ENCODE measurements around the gene RIT2.

The RIT2 gene

GRCh38 chr18:42756214-42756613 is 359.3 kb downstream of the RIT2 start:
- Histone ChIP-seq H4K91ac (ENCODE audit: low read length) (no peak overlapping the region), H2AK5ac (ENCODE audit: low read length, severe bottlenecking) (no peak overlapping the region), H3K23ac (ENCODE audit: low read length in 2 of 2) (no peak overlapping the region), H3K9me3 (ENCODE audit: control insufficient read depth, low read length) (no peaks in the 10 kb centered on the region), H3K36me3 (ENCODE audit: control insufficient read depth in 1 of 2, insufficient read depth in 2 of 2, low read depth in 1 of 2, low read length in 2 of 2) (no peaks in the 10 kb centered on the region), H2AFZ (ENCODE audit: low read depth, low read length) (no peak overlapping the region), H3K18ac (ENCODE audit: low read depth in 1 of 2, low read length in 2 of 2) (no peak overlapping the region), H3K27ac (ENCODE audit: low read length, poor library complexity, severe bottlenecking) (no peak overlapping the region), H3K27me3 (ENCODE audit: control insufficient read depth in 1 of 2, insufficient read depth in 1 of 2, low read length in 2 of 2) (no peaks in the 10 kb centered on the region), H4K8ac (ENCODE audit: low read length) (no peak overlapping the region), H2BK12ac (ENCODE audit: low read length in 2 of 2) (no peak overlapping the region), H3K9ac (ENCODE audit: low read length) (no peak overlapping the region), H2BK120ac (ENCODE audit: low read depth, low read length) (no peak overlapping the region), H3K4me3 (ENCODE audit: insufficient read depth in 1 of 2, low read depth in 1 of 2, low read length in 2 of 2) (no peak overlapping the region), H2BK5ac (ENCODE audit: low read depth, low read length, poor library complexity, severe bottlenecking) (no peak overlapping the region), H2BK15ac (ENCODE audit: low read depth, poor library complexity, severe bottlenecking) (no peak overlapping the region), H3K4ac (ENCODE audit: low read depth in 1 of 2, low read length in 2 of 2) (no peak overlapping the region), H3K14ac (ENCODE audit: low read length in 2 of 2) (no peak overlapping the region), H3K79me1 (replicated peaks; ENCODE audit: low read length, poor library complexity, severe bottlenecking) (no peaks in the 10 kb centered on the region), H3K4me1 (ENCODE audit: control insufficient read depth, insufficient read depth, low read depth, low read length) (no peaks in the 10 kb centered on the region), H3K4me2 (ENCODE audit: low read length, poor library complexity, severe bottlenecking) (no peak overlapping the region)
- WGBS = 91% methylated on average over 3 of the region's 3 CpGs
- no peak for DNase-seq

- no peak overlapping the region for H4K8ac ChIP-seq (ENCODE audit: low read length)
- H3K9me3 ChIP-seq (ENCODE audit: control insufficient read depth, low read length) = no peaks in the 10 kb centered on the region
- H3K23ac ChIP-seq (ENCODE audit: low read length in 2 of 2) = peak overlapping the region in 1 of 2 experiments; percentile 69
- no peak overlapping the region for H2AK5ac ChIP-seq (ENCODE audit: low read length, severe bottlenecking)
- no peak overlapping the region for H2AFZ ChIP-seq (ENCODE audit: low read depth, low read length)
- peak overlapping the region in 1 of 2 experiments; percentile 80 for H3K18ac ChIP-seq (ENCODE audit: low read depth in 1 of 2, low read length in 2 of 2)
- H4K91ac ChIP-seq (ENCODE audit: low read length) = no peak overlapping the region
- no peaks in the 10 kb centered on the region for H3K4me1 ChIP-seq (ENCODE audit: control insufficient read depth, insufficient read depth, low read depth, low read length)
- H3K14ac ChIP-seq (ENCODE audit: low read length in 2 of 2) = no peak overlapping the region
- H2BK120ac ChIP-seq (ENCODE audit: low read depth, low read length) = no peak overlapping the region
- no peak overlapping the region for H3K4me2 ChIP-seq (ENCODE audit: low read length, poor library complexity, severe bottlenecking)
- H3K4ac ChIP-seq (ENCODE audit: low read depth in 1 of 2, low read length in 2 of 2) = no peak overlapping the region
- no peaks in the 10 kb centered on the region for H3K36me3 ChIP-seq (ENCODE audit: control insufficient read depth in 1 of 2, insufficient read depth in 2 of 2, low read depth in 1 of 2, low read length in 2 of 2)
- H2BK15ac ChIP-seq (ENCODE audit: low read depth, poor library complexity, severe bottlenecking) = no peak overlapping the region
- no peaks in the 10 kb centered on the region for H3K27me3 ChIP-seq (ENCODE audit: control insufficient read depth in 1 of 2, insufficient read depth in 1 of 2, low read length in 2 of 2)
- H3K27ac ChIP-seq (ENCODE audit: low read length, poor library complexity, severe bottlenecking) = no peak overlapping the region
- no peak for DNase-seq
- H3K9ac ChIP-seq (ENCODE audit: low read length) = no peak overlapping the region
- no peak overlapping the region for H3K4me3 ChIP-seq (ENCODE audit: insufficient read depth in 1 of 2, low read depth in 1 of 2, low read length in 2 of 2)
- H2BK12ac ChIP-seq (ENCODE audit: low read length in 2 of 2) = peak overlapping the region in 1 of 2 experiments; percentile 78
- no peaks in the 10 kb centered on the region for H3K79me1 ChIP-seq (replicated peaks; ENCODE audit: low read length, poor library complexity, severe bottlenecking)
- WGBS = over 99% methylated on average over 3 of the region's 4 CpGs
- no peak overlapping the region for H2BK5ac ChIP-seq (ENCODE audit: low read depth, low read length, poor library complexity, severe bottlenecking)
Observed at GRCh38 chr18:42752916-42753315, 362.6 kb downstream of the RIT2 start.

- Histone ChIP-seq H3K9me3 (ENCODE audit: control insufficient read depth, low read length) (no peaks in the 10 kb centered on the region), H3K14ac (ENCODE audit: low read length in 2 of 2) (no peak overlapping the region), H3K36me3 (ENCODE audit: control insufficient read depth in 1 of 2, insufficient read depth in 2 of 2, low read depth in 1 of 2, low read length in 2 of 2) (no peaks in the 10 kb centered on the region), H3K4me3 (ENCODE audit: insufficient read depth in 1 of 2, low read depth in 1 of 2, low read length in 2 of 2) (no peak overlapping the region), H3K23ac (ENCODE audit: low read length in 2 of 2) (no peak overlapping the region), H2BK12ac (ENCODE audit: low read length in 2 of 2) (no peak overlapping the region), H3K27me3 (ENCODE audit: control insufficient read depth in 1 of 2, insufficient read depth in 1 of 2, low read length in 2 of 2) (no peaks in the 10 kb centered on the region), H3K4me2 (ENCODE audit: low read length, poor library complexity, severe bottlenecking) (no peak overlapping the region), H4K8ac (ENCODE audit: low read length) (no peak overlapping the region), H3K9ac (ENCODE audit: low read length) (no peak overlapping the region), H2AK5ac (ENCODE audit: low read length, severe bottlenecking) (no peak overlapping the region), H3K18ac (ENCODE audit: low read depth in 1 of 2, low read length in 2 of 2) (no peak overlapping the region), H3K4me1 (ENCODE audit: control insufficient read depth, insufficient read depth, low read depth, low read length) (no peaks in the 10 kb centered on the region), H2BK5ac (ENCODE audit: low read depth, low read length, poor library complexity, severe bottlenecking) (no peak overlapping the region), H2BK120ac (ENCODE audit: low read depth, low read length) (no peak overlapping the region), H2AFZ (ENCODE audit: low read depth, low read length) (no peak overlapping the region), H3K4ac (ENCODE audit: low read depth in 1 of 2, low read length in 2 of 2) (no peak overlapping the region), H2BK15ac (ENCODE audit: low read depth, poor library complexity, severe bottlenecking) (no peak overlapping the region), H3K79me1 (replicated peaks; ENCODE audit: low read length, poor library complexity, severe bottlenecking) (no peaks in the 10 kb centered on the region), H3K27ac (ENCODE audit: low read length, poor library complexity, severe bottlenecking) (no peak overlapping the region), H4K91ac (ENCODE audit: low read length) (no peak overlapping the region)
- WGBS = no CpG with 5 or more reads among the region's 1 CpG
- no peak for DNase-seq
Observed at GRCh38 chr18:42746794-42747193, 368.7 kb downstream of the RIT2 start.

GRCh38 chr18:42745931-42746330 is 369.6 kb downstream of the RIT2 start:
- no peaks in the 10 kb centered on the region for H3K9me3 ChIP-seq (ENCODE audit: control insufficient read depth, low read length)
- no peak overlapping the region for H3K18ac ChIP-seq (ENCODE audit: low read depth in 1 of 2, low read length in 2 of 2)
- no peak overlapping the region for H3K27ac ChIP-seq (ENCODE audit: low read length, poor library complexity, severe bottlenecking)
- no peaks in the 10 kb centered on the region for H3K36me3 ChIP-seq (ENCODE audit: control insufficient read depth in 1 of 2, insufficient read depth in 2 of 2, low read depth in 1 of 2, low read length in 2 of 2)
- H2BK5ac ChIP-seq (ENCODE audit: low read depth, low read length, poor library complexity, severe bottlenecking) = no peak overlapping the region
- H3K27me3 ChIP-seq (ENCODE audit: control insufficient read depth in 1 of 2, insufficient read depth in 1 of 2, low read length in 2 of 2) = no peaks in the 10 kb centered on the region
- H4K91ac ChIP-seq (ENCODE audit: low read length) = no peak overlapping the region
- no peak overlapping the region for H2BK12ac ChIP-seq (ENCODE audit: low read length in 2 of 2)
- no peak for DNase-seq
- no peak overlapping the region for H3K14ac ChIP-seq (ENCODE audit: low read length in 2 of 2)
- H2AK5ac ChIP-seq (ENCODE audit: low read length, severe bottlenecking) = no peak overlapping the region
- H3K9ac ChIP-seq (ENCODE audit: low read length) = no peak overlapping the region
- H2BK15ac ChIP-seq (ENCODE audit: low read depth, poor library complexity, severe bottlenecking) = no peak overlapping the region
- no peak overlapping the region for H4K8ac ChIP-seq (ENCODE audit: low read length)
- no peaks in the 10 kb centered on the region for H3K79me1 ChIP-seq (replicated peaks; ENCODE audit: low read length, poor library complexity, severe bottlenecking)
- H3K23ac ChIP-seq (ENCODE audit: low read length in 2 of 2) = no peak overlapping the region
- H3K4me3 ChIP-seq (ENCODE audit: insufficient read depth in 1 of 2, low read depth in 1 of 2, low read length in 2 of 2) = no peak overlapping the region
- H2BK120ac ChIP-seq (ENCODE audit: low read depth, low read length) = no peak overlapping the region
- no peak overlapping the region for H3K4ac ChIP-seq (ENCODE audit: low read depth in 1 of 2, low read length in 2 of 2)
- no peak overlapping the region for H3K4me2 ChIP-seq (ENCODE audit: low read length, poor library complexity, severe bottlenecking)
- H3K4me1 ChIP-seq (ENCODE audit: control insufficient read depth, insufficient read depth, low read depth, low read length) = no peaks in the 10 kb centered on the region
- H2AFZ ChIP-seq (ENCODE audit: low read depth, low read length) = no peak overlapping the region
